Gastroesophageal sphincter (tissue), 3 donors: ENCODE measurements around the gene INSR.

Experiments
- EP300 ChIP-seq: sonication (generic); formaldehyde crosslinking; IDR thresholded peaks from one replicate; pipeline ENCODE4 v1.6.1; 2017; ENCODE audit warnings: antibody characterized with exemption, mild to moderate bottlenecking
- POLR2A ChIP-seq, 2 donors: fragments of 450-650 bp; IDR thresholded peaks; one replicate each; pipeline ENCODE4 v1.6.1; 2017; ENCODE audit warnings: antibody characterized with exemption in 2 of 2, mild to moderate bottlenecking in 2 of 2, moderate library complexity in 1 of 2
- POLR2AphosphoS5 ChIP-seq: sonication (generic); formaldehyde crosslinking; IDR thresholded peaks from one replicate; pipeline ENCODE4 v1.6.1; 2017; ENCODE audit warnings: antibody characterized with exemption
- TF ChIP-seq, protein P1 (sequence below), 4 experiments: fragments of 200-600 bp in 2 of 4; fragments of 450-650 bp in 2 of 4; sonication (generic) in 1 of 4; IDR thresholded peaks; one replicate each; pipeline ENCODE4 v1.5.1; 2017 to 2019; ENCODE audit warnings: antibody characterized with exemption in 4 of 4, mild to moderate bottlenecking in 2 of 4, moderate library complexity in 2 of 4

DNA sequence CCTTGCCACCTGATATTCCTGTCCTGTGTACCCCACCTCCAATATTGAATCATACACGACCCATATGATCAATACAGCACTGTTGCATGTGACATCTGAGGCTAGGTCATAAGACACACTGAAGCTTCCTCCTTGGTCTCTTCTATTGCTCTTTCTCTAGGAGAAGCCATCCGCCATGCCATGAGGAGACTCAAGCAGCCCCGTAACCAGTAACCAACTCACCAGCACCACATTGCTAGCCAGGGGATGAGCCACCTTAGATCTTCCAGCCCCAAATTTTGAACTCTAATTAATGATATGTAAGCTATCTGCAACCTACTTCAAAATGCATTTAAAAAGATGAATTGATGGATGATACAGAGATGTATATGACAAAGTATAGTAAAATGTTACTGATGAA is 196.1 kb downstream of the INSR start:
- no peak for TF ChIP-seq POLR2AphosphoS5
- no peak for TF ChIP-seq POLR2A (IDR thresholded peaks at IDR 0.05)
- TF ChIP-seq, protein P1, sequence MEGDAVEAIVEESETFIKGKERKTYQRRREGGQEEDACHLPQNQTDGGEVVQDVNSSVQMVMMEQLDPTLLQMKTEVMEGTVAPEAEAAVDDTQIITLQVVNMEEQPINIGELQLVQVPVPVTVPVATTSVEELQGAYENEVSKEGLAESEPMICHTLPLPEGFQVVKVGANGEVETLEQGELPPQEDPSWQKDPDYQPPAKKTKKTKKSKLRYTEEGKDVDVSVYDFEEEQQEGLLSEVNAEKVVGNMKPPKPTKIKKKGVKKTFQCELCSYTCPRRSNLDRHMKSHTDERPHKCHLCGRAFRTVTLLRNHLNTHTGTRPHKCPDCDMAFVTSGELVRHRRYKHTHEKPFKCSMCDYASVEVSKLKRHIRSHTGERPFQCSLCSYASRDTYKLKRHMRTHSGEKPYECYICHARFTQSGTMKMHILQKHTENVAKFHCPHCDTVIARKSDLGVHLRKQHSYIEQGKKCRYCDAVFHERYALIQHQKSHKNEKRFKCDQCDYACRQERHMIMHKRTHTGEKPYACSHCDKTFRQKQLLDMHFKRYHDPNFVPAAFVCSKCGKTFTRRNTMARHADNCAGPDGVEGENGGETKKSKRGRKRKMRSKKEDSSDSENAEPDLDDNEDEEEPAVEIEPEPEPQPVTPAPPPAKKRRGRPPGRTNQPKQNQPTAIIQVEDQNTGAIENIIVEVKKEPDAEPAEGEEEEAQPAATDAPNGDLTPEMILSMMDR (IDR thresholded peaks at IDR 0.05), result no peak
- TF ChIP-seq EP300, result no peak
